Stimulated activated naive CD4-positive, alpha-beta T cell treated with Interleukin-2 at 50 U/mL for 16 hours (primary cell): ENCODE measurements around the gene GRXCR2.

Experiments
- DNase-seq: peaks from one replicate; lab custom pipeline; 2025; lab: John Stamatoyannopoulos, UW

The GRXCR2 gene

GRCh38 chr5:145835848-145836239 is 37.0 kb downstream of the GRXCR2 start:
- DNase-seq: no peak

DNA sequence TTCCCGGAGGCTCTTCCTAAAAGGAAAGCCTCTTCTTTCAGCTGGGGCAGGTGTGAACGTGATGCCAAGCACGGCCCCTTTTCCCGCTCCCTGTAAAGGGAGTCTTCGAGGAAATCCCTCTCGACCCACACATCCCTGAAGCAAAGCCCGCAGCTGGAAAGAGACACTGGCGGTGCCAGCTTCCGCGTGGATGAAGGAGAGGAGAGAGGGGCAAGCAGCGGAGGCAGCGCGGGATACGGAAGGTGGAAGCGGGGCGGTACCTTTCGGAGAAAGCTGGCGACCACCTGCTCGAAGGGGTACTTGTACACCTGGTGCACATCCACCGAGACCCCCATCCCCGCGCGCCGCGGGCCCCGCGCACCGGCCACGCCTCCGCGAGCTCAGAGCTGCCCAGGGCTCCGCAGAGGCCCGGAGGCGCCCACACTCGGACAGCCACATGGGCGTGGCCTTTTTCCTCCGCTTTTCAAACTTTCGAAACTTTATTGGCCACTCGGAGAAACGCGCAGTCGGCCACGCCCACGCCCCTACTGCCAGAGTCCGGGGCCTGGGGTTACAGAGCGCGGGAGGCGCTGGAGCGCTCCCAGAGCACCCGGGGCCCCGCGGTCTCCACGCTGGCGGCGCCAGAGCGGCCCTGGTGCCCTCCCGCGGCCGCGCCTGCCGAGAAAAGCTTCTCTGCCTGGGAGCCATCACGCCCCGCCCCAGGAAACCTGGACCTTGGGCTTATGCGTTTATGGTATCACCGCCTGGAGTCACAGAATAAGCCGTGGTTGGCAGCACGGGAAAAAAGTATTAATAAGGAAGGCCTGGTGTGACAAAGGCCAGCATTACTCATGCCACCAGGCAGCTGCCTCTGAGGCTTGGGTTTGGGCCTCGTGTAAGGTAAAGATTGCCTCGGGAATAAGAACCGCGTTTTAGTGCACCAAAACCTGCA is 37.6 kb downstream of the GRXCR2 start, which contains the start of gene PRELID2:
TSS of gene PRELID2 (minus strand) at position 426 of the 931 bp plus-strand sequence. CDS start at position 335, 91 bp downstream.
- DNase-seq: peak; percentile 54

- DNase-seq: no peak
Measured at GRCh38 chr5:145834554-145834916, 38.3 kb downstream of the GRXCR2 start.

GRCh38 chr5:145833631-145834200 is 39.1 kb downstream of the GRXCR2 start:
- DNase-seq: no peak

- no peak for DNase-seq
Measured at GRCh38 chr5:145830594-145830993, 42.2 kb downstream of the GRXCR2 start.

GRCh38 chr5:145829708-145830361 is 43.0 kb downstream of the GRXCR2 start:
- DNase-seq: no peak

DNA sequence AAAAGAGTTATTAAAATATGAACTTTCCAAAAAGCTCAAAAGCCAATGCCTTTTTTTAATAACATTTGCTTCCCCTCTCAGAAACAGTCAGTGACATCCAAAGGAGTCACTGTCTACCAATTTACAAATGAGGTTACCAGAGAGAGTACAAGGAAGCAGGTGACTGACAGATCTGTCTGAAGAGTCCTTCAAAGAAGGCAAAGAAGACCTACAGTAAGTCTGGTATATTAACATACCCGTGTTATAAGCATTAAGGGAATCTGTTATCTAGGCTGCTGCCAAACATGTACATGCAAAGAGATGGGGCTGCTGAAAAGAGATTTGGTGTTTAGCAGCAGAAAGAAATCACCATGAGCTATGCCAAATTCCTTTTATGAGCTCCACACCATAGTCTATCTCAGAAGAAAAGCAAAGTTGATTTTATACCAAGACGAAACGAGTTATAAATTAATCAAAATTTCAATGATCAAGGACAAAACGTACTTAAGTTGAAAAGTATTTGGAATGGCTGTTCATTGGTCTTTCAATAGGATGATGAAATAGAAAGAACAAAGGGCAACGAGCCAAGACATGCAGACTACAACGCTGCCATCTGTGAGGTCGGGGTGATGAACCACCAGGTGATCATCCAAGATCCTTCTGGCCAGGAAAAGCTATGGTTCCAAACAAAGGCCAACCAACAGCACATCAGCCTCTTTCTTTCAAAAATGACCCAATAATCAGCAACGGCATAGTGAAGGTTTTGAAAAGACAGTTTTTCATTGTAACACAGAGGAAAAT is 45.7 kb downstream of the GRXCR2 start:
- no peak for DNase-seq

GRCh38 chr5:145825751-145826180 is 47.0 kb downstream of the GRXCR2 start:
- DNase-seq: no peak

DNA sequence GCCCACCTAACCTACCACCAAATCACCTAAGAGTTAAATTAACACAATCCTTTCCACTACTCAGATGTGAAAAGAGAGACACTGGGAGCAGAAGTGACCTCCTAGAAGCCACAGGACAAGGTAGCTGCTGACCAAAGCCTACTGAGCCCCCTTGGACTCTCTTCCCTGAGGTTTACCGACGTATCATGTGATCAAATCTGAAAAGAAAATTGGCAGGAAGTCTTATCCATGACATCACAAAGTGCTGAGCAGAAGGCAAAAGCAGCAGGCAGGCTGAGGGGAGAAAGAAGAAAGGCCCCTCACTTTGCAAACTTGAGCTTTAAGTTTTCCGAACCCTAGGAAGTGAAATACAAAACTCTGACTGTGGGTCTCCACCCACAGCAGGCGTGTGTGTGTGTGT is 48.8 kb downstream of the GRXCR2 start:
- DNase-seq: no peak

GRCh38 chr5:145818604-145819003 is 54.2 kb downstream of the GRXCR2 start:
- DNase-seq: no peak

DNA sequence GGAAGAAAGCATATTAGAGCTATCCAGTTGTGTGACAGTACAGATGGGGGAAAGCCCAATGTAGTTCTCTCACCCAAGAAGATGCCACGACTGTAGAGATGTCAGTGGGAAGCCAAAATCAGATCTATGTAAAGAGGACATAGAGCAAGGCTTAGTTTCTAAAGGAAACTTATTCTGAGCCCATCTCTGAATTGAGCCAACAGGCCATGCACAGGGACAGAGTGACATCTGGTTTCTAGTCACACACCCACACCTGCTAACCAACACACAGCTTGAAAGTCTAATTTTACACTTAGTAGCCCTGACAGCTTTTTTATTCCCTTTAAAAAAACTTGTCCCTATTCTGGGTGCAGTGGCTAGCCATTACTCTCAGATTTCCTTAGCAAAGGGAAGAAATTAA is 59.9 kb downstream of the GRXCR2 start:
- no peak for DNase-seq

DNA sequence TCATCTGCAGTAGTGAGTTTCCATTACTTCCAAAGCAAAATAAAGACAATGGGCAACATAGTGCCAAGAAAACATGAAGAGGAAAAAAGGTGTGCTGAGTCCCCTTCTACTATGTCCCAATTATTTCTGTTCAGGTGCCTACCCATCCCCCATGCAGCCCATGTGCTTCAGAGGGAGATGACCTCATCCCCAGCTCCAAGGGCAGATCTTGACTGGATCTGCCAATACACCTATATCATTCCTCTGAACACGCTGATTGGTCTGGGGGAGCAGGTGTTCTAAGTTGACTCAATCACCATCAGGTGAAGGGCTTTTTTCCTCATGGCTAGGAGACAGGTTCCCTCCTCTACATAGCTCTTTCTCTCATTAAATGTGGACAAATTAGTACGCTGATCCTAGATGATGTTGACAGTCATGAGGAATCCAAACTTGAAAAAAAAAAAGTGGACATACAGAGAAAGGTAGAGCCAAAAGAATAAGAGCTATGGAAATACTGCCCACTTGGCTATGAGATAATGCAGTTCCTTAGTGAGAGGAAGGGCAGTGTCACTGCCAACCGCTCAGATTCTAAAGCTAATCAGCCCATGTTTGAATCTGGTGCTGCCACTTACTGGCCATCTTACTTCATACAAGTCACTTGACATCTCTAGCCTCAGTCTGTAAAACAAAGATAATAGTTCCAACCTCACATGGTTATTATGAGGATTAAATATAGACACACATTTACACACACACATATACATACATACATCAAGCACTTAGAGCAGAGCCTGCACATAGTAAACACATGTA is 60.8 kb downstream of the GRXCR2 start:
- DNase-seq: no peak
